ENCODE measurements around the gene SPOCK2.

DNA sequence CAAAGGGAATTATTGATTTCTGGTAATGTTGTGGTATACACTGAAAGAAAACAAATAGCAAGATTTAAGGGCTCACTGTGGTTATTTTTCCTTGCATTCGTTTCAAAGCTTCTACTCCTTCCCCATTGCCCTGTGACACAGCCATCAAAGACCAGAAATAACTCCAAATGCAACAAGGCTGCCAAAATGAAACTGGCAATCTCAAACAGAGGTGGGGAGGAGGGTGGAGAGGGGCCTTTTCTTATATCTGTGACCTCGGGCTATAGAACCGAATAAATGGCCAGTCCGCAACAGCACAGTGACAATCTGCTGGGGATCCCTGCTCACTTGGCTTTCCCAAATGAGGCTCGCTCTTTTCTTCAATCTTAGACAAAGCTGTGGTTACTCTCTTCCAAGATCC lies 17.4 kb upstream of the SPOCK2 start:
- TF ChIP-seq EZH2 (IDR thresholded peaks at IDR 0.05; ENCODE audit: borderline replicate concordance, insufficient read depth, low read length, poor library complexity, severe bottlenecking) (no peak), EP300 (conservative IDR thresholded peaks at IDR 0.05; ENCODE audit: poor library complexity, severe bottlenecking) (no peak), TAF1 (IDR thresholded peaks at IDR 0.05; ENCODE audit: low read depth) (no peak), POLR2AphosphoS5 (IDR thresholded peaks at IDR 0.05) (no peak), SMC3 (conservative IDR thresholded peaks at IDR 0.05; ENCODE audit: poor library complexity) (no peak)
- TF ChIP-seq, protein P1, sequence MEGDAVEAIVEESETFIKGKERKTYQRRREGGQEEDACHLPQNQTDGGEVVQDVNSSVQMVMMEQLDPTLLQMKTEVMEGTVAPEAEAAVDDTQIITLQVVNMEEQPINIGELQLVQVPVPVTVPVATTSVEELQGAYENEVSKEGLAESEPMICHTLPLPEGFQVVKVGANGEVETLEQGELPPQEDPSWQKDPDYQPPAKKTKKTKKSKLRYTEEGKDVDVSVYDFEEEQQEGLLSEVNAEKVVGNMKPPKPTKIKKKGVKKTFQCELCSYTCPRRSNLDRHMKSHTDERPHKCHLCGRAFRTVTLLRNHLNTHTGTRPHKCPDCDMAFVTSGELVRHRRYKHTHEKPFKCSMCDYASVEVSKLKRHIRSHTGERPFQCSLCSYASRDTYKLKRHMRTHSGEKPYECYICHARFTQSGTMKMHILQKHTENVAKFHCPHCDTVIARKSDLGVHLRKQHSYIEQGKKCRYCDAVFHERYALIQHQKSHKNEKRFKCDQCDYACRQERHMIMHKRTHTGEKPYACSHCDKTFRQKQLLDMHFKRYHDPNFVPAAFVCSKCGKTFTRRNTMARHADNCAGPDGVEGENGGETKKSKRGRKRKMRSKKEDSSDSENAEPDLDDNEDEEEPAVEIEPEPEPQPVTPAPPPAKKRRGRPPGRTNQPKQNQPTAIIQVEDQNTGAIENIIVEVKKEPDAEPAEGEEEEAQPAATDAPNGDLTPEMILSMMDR (IDR thresholded peaks at IDR 0.05; ENCODE audit: poor library complexity, severe bottlenecking), result no peak
